ENCODE data around the gene CHPT1.

DNA sequence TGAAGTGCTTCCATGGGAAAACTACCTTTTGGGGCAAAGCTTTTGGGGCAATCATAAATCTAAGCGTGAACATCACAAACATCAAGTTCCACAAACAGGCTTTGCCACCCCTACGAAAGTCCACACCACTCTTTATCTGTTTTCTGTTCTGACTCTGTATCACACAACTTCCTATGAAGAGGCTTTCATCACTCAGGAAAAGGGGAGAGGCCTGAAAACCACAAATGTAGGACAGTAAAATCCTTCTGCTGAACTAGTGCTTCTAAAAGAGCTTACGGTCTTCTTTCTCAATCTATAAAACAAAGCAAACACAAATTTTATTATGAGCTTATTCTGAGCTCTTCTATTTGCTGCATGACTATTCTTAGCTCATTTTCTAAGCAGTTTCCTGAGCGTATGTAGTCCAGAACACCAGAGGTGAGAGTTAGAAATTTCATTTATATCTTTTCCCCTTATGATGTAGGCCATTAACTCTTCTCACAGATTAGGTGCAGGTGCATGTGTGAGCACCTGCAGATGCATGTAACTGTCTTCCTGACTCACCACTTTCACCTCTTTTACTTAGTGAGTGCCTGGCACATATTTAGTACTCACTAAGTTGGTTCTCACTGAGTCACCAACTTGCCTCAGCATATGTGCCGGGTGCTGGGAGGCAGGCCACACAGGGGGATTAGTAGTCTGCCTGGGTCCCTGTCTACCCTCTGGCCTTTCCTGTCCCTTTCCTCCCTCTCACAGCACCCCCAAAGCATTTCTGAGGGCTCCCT is 74.8 kb downstream of the CHPT1 start:
- TF ChIP-seq, protein P1, sequence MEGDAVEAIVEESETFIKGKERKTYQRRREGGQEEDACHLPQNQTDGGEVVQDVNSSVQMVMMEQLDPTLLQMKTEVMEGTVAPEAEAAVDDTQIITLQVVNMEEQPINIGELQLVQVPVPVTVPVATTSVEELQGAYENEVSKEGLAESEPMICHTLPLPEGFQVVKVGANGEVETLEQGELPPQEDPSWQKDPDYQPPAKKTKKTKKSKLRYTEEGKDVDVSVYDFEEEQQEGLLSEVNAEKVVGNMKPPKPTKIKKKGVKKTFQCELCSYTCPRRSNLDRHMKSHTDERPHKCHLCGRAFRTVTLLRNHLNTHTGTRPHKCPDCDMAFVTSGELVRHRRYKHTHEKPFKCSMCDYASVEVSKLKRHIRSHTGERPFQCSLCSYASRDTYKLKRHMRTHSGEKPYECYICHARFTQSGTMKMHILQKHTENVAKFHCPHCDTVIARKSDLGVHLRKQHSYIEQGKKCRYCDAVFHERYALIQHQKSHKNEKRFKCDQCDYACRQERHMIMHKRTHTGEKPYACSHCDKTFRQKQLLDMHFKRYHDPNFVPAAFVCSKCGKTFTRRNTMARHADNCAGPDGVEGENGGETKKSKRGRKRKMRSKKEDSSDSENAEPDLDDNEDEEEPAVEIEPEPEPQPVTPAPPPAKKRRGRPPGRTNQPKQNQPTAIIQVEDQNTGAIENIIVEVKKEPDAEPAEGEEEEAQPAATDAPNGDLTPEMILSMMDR (IDR thresholded peaks at IDR 0.05) = no peak
- TF ChIP-seq EZH2 (IDR thresholded peaks at IDR 0.05) = no peak
